IPS DF 6.9 (cell line): Measurements from ENCODE around the gene CISD3.

Experiments used
- DNase-seq: peaks from one replicate; pipeline ENCODE4 v3.0.0-alpha.2; 2013; ENCODE audit warnings: low read depth, low spot score
- H3K27ac ChIP-seq: one replicate; pipeline ENCODE4 v1.5.1; 2013; ENCODE audit warnings: low read length, control low read depth
- H3K27me3 ChIP-seq: 2 replicates; pipeline ENCODE4 v1.6.1; 2013; ENCODE audit warnings: mild to moderate bottlenecking, low read length; ENCODE audit not compliant: control insufficient read depth, insufficient read depth
- H3K36me3 ChIP-seq: 2 replicates; pipeline ENCODE4 v1.6.1; 2013; ENCODE audit warnings: low read length; ENCODE audit not compliant: control insufficient read depth, insufficient read depth
- H3K4me1 ChIP-seq: 2 replicates; pipeline ENCODE4 v1.6.1; 2013; ENCODE audit warnings: low read length; ENCODE audit not compliant: control insufficient read depth, insufficient read depth
- H3K4me3 ChIP-seq: 2 replicates; pipeline ENCODE4 v1.5.1; 2013; ENCODE audit warnings: mild to moderate bottlenecking, low read length
- H3K9me3 ChIP-seq: 2 replicates; pipeline ENCODE4 v1.6.1; 2013; ENCODE audit warnings: low read length, inconsistent platforms; ENCODE audit not compliant: control insufficient read depth, insufficient read depth
- WGBS: extraction: QIAGEN DNeasy Blood & Tissue Kit; methylation state at CpG from one replicate; pipeline ENCODE4 v1.1.7; 2013; ENCODE audit warnings: mixed read lengths, missing lambda C conversion rate; ENCODE audit not compliant: insufficient read length, insufficient coverage; 5-methylcytosine and 5-hydroxymethylcytosine counted together

Gene CISD3

GRCh38 chr17:38702166-38702915 is 27.8 kb upstream of the CISD3 start:
- H3K27ac ChIP-seq = no peak overlapping the region
- H3K4me3 ChIP-seq = peak overlapping the region; percentile 28; the same call in 1 of the 2 replicates
- WGBS = no CpG with 5 or more reads among the region's 81 CpGs
- H3K27me3 ChIP-seq = peaks cover 58% of the 10 kb centered on the region
- no peaks in the 10 kb centered on the region for H3K9me3 ChIP-seq
- no peak for DNase-seq
- H3K36me3 ChIP-seq = no peaks in the 10 kb centered on the region
- H3K4me1 ChIP-seq = peaks cover 12% of the 10 kb centered on the region

GRCh38 chr17:38702916-38703741 is 27.0 kb upstream of the CISD3 start:
- Histone ChIP-seq H3K9me3 (no peaks in the 10 kb centered on the region), H3K27ac (no peak overlapping the region), H3K4me3 (no peak overlapping the region; the same call in 1 of the 2 replicates), H3K4me1 (peaks cover 18% of the 10 kb centered on the region), H3K36me3 (no peaks in the 10 kb centered on the region), H3K27me3 (peaks cover 58% of the 10 kb centered on the region)
- no peak for DNase-seq
- WGBS = no CpG with 5 or more reads among the region's 55 CpGs

- no peak overlapping the region; the same call in 1 of the 2 replicates for H3K4me3 ChIP-seq
- H3K4me1 ChIP-seq = peaks cover 18% of the 10 kb centered on the region
- peak; percentile 82 for DNase-seq
- H3K9me3 ChIP-seq = no peaks in the 10 kb centered on the region
- no CpG with 5 or more reads among the region's 50 CpGs for WGBS
- no peaks in the 10 kb centered on the region for H3K36me3 ChIP-seq
- H3K27ac ChIP-seq = no peak overlapping the region
- H3K27me3 ChIP-seq = peaks cover 57% of the 10 kb centered on the region
These were observed 26.2 kb upstream of the CISD3 start for GRCh38 chr17:38703742-38704605.

DNA sequence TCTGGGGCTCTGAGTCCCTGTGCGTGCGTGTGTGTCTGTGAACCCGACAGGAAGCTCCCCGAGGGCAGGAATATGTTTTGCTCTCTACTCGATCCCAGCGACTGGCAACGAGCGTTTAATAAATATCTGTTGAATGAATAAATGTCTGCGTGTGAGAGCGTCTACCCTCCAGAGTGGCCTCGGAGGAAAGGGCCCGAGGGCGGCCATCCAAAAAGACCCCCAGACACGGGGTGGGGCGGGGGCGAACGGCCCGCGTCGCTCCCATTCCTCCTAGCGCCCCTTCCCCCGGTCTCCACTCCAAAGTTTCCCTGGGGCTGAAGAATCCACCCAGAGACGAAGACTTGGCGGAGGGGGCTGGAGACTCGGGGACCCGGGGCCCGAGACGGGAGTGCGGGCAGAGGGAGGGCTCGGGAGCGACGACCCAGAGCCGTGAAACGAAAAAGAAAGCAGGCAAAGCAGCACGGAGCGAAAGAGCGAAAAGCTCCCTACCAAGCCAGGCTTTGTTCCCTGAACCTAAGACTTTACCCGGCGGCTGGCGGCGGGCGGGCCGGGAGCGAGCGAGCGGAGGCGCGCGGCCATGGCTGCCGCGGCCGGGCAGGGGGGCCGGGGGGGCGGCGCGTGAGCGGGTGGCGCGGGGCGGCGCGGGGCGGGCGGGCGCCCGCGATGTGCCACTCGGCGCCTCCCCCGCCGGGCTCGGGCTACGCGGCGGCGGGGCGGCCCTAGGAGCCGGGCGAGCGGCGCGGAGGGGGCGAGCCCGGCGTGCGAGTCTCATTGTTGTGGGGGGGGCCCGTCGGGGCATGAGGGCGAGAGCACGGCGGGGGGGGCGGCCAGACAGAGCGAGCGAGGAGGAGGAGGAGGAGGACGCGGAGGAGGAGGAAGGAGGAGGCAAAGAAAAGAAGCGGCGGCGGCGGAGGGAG is 25.3 kb upstream of the CISD3 start, which contains the start of gene MLLT6:
MLLT6 (plus strand) TSS at position 668 of the 917 bp plus-strand sequence. CDS start 360 bp downstream, outside the sequence.
- peaks cover 17% of the 10 kb centered on the region for H3K4me1 ChIP-seq
- no peaks in the 10 kb centered on the region for H3K9me3 ChIP-seq
- whole genome bisulfite sequencing = no CpG with 5 or more reads among the region's 100 CpGs
- no peaks in the 10 kb centered on the region for H3K36me3 ChIP-seq
- H3K27ac ChIP-seq = no peak within 1 kb of the TSS
- DNase-seq = no peak
- peaks cover 50% of the 10 kb centered on the region for H3K27me3 ChIP-seq
- peak within 1 kb of the TSS; percentile 47; the same call in 1 of the 2 replicates for H3K4me3 ChIP-seq

- no peaks in the 10 kb centered on the region for H3K9me3 ChIP-seq
- peak overlapping the region; percentile 47; the same call in 1 of the 2 replicates for H3K4me3 ChIP-seq
- H3K27me3 ChIP-seq = peaks cover 45% of the 10 kb centered on the region
- no peaks in the 10 kb centered on the region for H3K36me3 ChIP-seq
- H3K27ac ChIP-seq = no peak overlapping the region
- DNase-seq = no peak
- no CpG with 5 or more reads among the region's 32 CpGs for WGBS
- peaks cover 17% of the 10 kb centered on the region for H3K4me1 ChIP-seq
These were observed 24.7 kb upstream of the CISD3 start for GRCh38 chr17:38705523-38705802.

- Histone ChIP-seq H3K27me3 (peaks cover 42% of the 10 kb centered on the region), H3K9me3 (no peaks in the 10 kb centered on the region), H3K4me1 (peaks cover 17% of the 10 kb centered on the region), H3K36me3 (no peaks in the 10 kb centered on the region), H3K27ac (no peak overlapping the region), H3K4me3 (peak overlapping the region; percentile 39; the same call in 1 of the 2 replicates)
- WGBS = no CpG with 5 or more reads among the region's 38 CpGs
- DNase-seq = no peak
These were observed 24.2 kb upstream of the CISD3 start for GRCh38 chr17:38705803-38706504.

DNA sequence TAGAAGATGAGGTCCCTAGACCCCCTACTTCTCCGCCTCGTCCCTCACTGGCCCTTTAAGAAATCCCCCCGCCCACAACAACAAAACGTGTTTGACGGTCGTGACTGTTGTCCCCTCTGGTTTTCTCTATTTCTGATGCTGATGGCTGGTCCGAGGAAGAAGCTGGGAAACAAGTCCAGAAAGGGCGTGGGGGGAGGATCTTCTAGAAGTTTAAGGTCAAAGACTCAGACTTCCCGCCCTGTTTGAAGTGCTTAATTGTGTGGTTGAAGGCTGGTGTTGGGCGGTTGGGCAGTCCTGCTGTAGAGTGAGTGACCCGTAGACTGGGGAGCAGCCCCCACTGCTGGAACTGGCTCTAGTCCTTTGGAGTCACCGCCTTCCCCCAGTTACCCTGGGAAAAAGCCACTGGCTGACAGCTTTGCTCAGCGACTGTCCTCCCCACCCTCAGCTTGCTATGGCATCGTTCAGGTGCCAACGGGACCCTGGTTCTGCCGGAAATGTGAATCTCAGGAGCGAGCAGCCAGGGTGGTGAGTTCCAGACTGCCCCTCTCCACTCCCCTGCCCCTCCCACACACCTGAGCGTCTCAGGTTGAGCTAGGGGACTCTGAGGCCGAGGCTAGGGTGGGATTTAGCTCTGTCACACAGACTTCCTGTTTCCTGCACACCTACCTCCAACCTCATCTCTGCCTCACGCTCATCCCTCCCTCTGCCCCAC is 23.5 kb upstream of the CISD3 start:
- H3K27me3 ChIP-seq = peaks cover 35% of the 10 kb centered on the region
- no peaks in the 10 kb centered on the region for H3K36me3 ChIP-seq
- DNase-seq = no peak
- H3K4me3 ChIP-seq = peak overlapping the region; percentile 39; the same call in 1 of the 2 replicates
- peaks cover 17% of the 10 kb centered on the region for H3K4me1 ChIP-seq
- H3K9me3 ChIP-seq = no peaks in the 10 kb centered on the region
- H3K27ac ChIP-seq = no peak overlapping the region
- no CpG with 5 or more reads among the region's 20 CpGs for WGBS

- no CpG with 5 or more reads among the region's 21 CpGs for WGBS
- H3K9me3 ChIP-seq = no peaks in the 10 kb centered on the region
- peaks cover 26% of the 10 kb centered on the region for H3K27me3 ChIP-seq
- peaks cover 17% of the 10 kb centered on the region for H3K4me1 ChIP-seq
- H3K36me3 ChIP-seq = no peaks in the 10 kb centered on the region
- no peak for DNase-seq
- H3K27ac ChIP-seq = no peak overlapping the region
- no peak overlapping the region; the same call in 1 of the 2 replicates for H3K4me3 ChIP-seq
These were observed 22.3 kb upstream of the CISD3 start for GRCh38 chr17:38707678-38708351.
